Stimulated activated CD8-positive, alpha-beta memory T cell treated with anti-CD3 and anti-CD28 coated beads, Interleukin-7, amount 100 ng/mL, for 4 hours (primary cell): Measurements from ENCODE around the gene RGL2.
"Not testable (repeated sequence)": the region's sequence is repeated elsewhere in the genome, so short reads cannot be mapped to it uniquely, and the experiment has no call there.

Experiments
- DNase-seq, 2 donors: peaks; one replicate each; pipeline ENCODE4 v3.0.0-alpha.2; 2020; ENCODE audit warnings: low read depth in 2 of 2

Gene RGL2

GRCh38 chr6:33273924-33274902, 24.5 kb downstream of the RGL2 start:
- DNase-seq, result no peak

- no peak for DNase-seq
Observed at GRCh38 chr6:33273129-33273923, 25.4 kb downstream of the RGL2 start.

- DNase-seq, result no peak
Observed at GRCh38 chr6:33272275-33273128, 26.2 kb downstream of the RGL2 start.

- DNase-seq, result peak; percentile 83 to 90
Observed at GRCh38 chr6:33271468-33272274, 27.1 kb downstream of the RGL2 start, which contains the start of the genes RPS18 and VPS52. Gene RPS18, plus strand, starts transcription at chr6:33272075. Its CDS starts 45 bp downstream, at chr6:33272120. Gene VPS52, minus strand, starts transcription at chr6:33271876. Its CDS starts 201 bp downstream, at chr6:33271675.

- DNase-seq, result no peak
Observed at GRCh38 chr6:33271117-33271467, 27.6 kb downstream of the RGL2 start.

- no peak for DNase-seq
Observed at GRCh38 chr6:33264015-33264414, 34.7 kb downstream of the RGL2 start.

- DNase-seq, result not testable (repeated sequence)
Observed at GRCh38 chr6:33262490-33262889, 36.3 kb downstream of the RGL2 start.

GRCh38 chr6:33259032-33259431, 39.7 kb downstream of the RGL2 start:
- DNase-seq, result no peak

GRCh38 chr6:33254591-33254990, 44.2 kb downstream of the RGL2 start:
- DNase-seq, result no peak

- no peak for DNase-seq
Observed at GRCh38 chr6:33252759-33253158, 46.0 kb downstream of the RGL2 start.

GRCh38 chr6:33251395-33252012, 47.2 kb downstream of the RGL2 start:
- DNase-seq, result no peak

- no peak for DNase-seq
Observed at GRCh38 chr6:33250731-33251130, 48.0 kb downstream of the RGL2 start.

GRCh38 chr6:33249732-33250630, 48.8 kb downstream of the RGL2 start:
- DNase-seq, result no peak

- DNase-seq, result peak; percentile 90 to 93
Observed at GRCh38 chr6:33248932-33249731, 49.6 kb downstream of the RGL2 start.

- DNase-seq, result peak in 1 of 2 donors; percentile 8
Observed at GRCh38 chr6:33248643-33248931, 50.2 kb downstream of the RGL2 start.

- DNase-seq, result peak; percentile 86
Observed at GRCh38 chr6:33247977-33248642, 50.6 kb downstream of the RGL2 start.

GRCh38 chr6:33243476-33243875, 55.3 kb downstream of the RGL2 start:
- DNase-seq, result no peak

- DNase-seq, result no peak
Observed at GRCh38 chr6:33241968-33242367, 56.8 kb downstream of the RGL2 start.
